GM23248 (cell line): Measurements from ENCODE around the gene INPP5A.

Source experiments
- EZH2 ChIP-seq: fragments of 200-600 bp; sonication (generic); IDR thresholded peaks from 2 replicates; pipeline ENCODE4 v1.6.1; 2018; ENCODE audit warnings: antibody characterized with exemption, mild to moderate bottlenecking; ENCODE audit not compliant: insufficient read depth, poor library complexity, severe bottlenecking
- EZH2phosphoT487 ChIP-seq: fragments of 200-600 bp; sonication (generic); IDR thresholded peaks from 2 replicates; pipeline ENCODE4 v1.6.1; 2018; ENCODE audit warnings: antibody characterized with exemption, moderate library complexity, mild to moderate bottlenecking, low read depth; ENCODE audit not compliant: insufficient read depth

DNA sequence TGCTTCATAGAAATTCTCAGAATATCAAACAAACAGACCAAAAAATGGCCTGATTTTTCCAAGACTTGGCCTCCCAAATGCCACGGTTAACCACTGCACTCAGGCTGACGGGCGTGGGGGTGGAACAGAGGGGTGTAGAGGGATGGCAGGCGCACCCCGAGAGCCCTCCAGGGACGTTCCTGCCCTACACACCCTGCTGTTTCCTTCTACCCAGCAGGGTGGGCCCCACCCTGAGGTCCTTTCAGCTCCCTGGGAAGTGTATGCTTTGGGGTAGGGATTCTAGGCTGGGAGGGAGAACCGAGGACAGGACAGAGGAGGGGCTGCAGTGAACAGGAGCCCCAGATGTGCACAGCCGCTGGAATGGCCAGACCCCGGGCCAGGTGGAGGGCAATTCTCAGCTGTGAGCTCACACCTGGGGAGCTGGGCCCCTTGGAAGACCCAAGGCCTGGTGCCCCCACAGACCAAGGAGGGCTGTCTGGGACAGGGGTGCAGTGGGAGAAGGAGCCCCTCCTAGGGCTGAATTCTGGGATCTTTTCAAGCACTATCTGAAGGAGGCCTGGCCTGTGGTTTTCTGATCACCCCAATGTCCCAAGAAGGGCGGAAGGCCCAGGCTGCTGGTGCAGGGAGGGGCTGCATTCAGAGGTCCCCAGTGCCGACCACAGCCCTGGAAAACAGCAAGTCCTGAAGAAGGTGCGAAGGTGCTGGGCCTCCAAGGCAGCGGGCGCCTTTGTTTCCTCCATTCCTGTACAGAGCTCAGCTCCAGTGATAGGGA is 32.9 kb upstream of the INPP5A start:
- no peak for TF ChIP-seq EZH2
- TF ChIP-seq EZH2phosphoT487 = no peak
